LNCAP (cell line): ENCODE measurements around the gene CDC25C.

Experiments used
- CTCF ChIP-seq: fragments of 450-650 bp; IDR thresholded peaks from 2 replicates; pipeline ENCODE4 v1.5.1; 2017; ENCODE audit warnings: mild to moderate bottlenecking

The CDC25C gene

DNA sequence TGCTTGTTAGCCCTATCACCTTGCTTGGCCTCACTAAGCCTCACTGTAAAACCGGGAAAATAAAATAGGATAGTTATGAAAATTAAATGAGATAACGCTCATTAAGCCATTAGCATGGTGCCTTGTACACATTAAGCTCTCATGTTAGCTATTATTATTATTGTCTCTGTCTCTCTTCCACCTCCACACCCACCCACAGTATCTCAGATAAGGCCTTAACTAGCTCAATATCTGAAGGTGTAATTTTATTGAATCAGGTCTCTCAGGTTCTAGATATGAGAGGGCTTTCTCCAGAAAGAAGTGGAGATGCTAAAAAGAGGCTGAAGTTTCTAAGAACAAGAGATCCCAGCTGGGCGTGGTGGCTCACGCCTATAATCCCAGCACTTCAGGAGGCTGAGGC lies 84.8 kb downstream of the CDC25C start:
- TF ChIP-seq CTCF: no peak

DNA sequence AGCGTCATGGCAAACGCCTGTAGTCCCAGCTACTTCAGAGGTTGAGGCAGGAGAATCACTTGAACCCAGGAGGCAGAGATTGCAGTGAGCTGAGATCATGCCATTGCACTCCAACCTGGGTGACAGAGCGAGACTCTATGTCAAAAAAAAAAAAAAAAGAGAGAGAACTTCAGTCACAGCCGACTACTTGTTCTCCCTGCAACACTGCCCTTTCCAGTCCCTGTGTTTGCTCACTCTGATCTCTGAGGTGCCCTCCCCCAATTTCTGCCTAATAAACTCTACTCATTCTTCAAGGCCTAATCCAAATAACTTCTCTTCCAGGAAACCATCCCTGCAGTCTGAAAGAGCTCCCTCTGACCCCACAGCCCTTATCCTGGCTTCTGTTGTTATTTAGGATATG lies 85.3 kb downstream of the CDC25C start:
- TF ChIP-seq CTCF: no peak

DNA sequence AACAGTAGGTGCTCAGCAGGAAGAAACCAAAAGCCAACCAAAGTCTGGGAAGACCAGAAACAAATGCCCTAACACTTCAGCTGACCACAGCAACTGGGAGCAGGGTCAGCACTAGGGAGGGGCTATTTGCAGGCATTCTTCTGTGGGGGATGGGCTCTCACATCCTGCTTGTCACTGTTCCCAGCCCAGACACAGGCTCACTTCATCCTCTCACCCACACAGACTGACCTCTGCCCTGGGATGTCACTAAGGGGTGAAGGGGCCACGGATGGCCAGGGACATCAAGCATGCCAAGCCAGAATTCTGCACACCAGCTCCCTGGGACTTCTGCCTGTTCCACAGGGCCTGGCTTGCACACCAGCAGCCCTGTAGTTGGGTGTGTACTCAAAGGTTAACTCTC lies 85.9 kb downstream of the CDC25C start:
- TF ChIP-seq CTCF: no peak

GRCh38 chr5:138243794-138244193 lies 87.8 kb downstream of the CDC25C start:
- TF ChIP-seq CTCF: no peak

GRCh38 chr5:138241688-138242571 lies 89.7 kb downstream of the CDC25C start:
- no peak for TF ChIP-seq CTCF

DNA sequence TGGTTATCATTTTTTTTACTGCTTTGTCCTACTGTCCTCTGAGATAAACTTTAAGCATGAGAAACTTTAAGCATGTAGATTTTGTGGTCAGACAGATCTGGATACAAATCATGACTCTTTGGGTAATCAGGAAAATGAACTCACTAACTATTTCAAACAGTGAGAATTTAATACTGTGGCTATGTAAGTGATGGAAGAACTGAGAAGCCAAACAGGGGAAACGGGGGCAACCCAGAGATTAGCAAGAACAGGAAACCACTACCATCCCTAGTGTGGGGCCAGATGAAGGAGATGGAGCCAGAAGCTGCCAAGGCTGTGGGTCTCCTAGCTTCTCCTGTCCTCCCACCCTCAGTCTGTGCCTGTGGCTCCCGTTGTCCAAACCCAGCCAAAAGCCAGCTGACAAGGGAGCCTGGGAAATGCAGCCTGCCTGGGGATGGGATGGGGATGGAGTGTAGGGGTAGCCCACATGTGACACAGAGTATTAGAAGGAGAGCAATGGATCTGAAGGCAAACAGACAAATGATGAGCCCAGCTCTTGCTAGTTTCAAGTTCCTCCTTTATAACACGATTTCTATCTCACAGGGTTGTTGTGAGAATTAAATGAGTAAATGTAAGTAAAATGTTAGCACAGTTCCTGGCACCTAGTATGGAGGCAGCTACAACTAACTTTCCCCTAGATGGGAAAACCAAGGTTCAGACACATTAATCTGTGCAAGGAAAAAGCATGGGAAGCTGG lies 90.8 kb downstream of the CDC25C start:
- TF ChIP-seq CTCF: no peak

GRCh38 chr5:138238034-138238433 lies 93.6 kb downstream of the CDC25C start:
- TF ChIP-seq CTCF: no peak
